PC-9 (cell line): ENCODE results near the gene AKAP13. TPM values are rescaled to one million over a fixed set of nuclear protein-coding genes. Genes with fewer than 3 reads are reported as not detected.

ENCODE experiments used
- BruUV-seq: library from RNA; stranded (reverse); fragments of 400-500 nt; replicated peaks from 2 replicates; lab custom pipeline; 2021; lab: Mats Ljungman, UMichigan
- CTCF ChIA-PET: fragments of 300-600 bp; sonication (Branson Sonifier 250); formaldehyde crosslinking; loops from one replicate; lab custom pipeline; 2022; ENCODE audit warnings: antibody characterized with exemption; lab: Charles Lee
- POLR2A ChIA-PET: fragments of 300-600 bp; sonication (Branson Sonifier 250); formaldehyde crosslinking; loops from one replicate; lab custom pipeline; 2022; ENCODE audit warnings: antibody characterized with exemption; ENCODE audit not compliant: unreplicated experiment; lab: Charles Lee
- DNase-seq, 2 experiments: peaks; one replicate each; pipeline versions ENCODE4 v3.0.0 to v3.0.0-alpha.2; 2015 to 2022; ENCODE audit warnings: mixed read lengths in 1 of 2
- H2AFZ ChIP-seq: fragments of 200-600 bp; sonication (generic); 2 replicates; pipeline ENCODE4 v1.8.1; 2017; ENCODE audit warnings: antibody characterized with exemption
- H3F3A ChIP-seq: fragments of 200-600 bp; sonication (generic); 2 replicates; pipeline ENCODE4 v1.8.1; 2017; ENCODE audit warnings: antibody characterized with exemption, mild to moderate bottlenecking, low read depth; ENCODE audit not compliant: insufficient read depth
- H3K27ac ChIP-seq: fragments of 200-600 bp; sonication (generic); 2 replicates; pipeline ENCODE4 v1.6.1; 2016; ENCODE audit warnings: mixed run types
- H3K27me3 ChIP-seq: fragments of 200-600 bp; sonication (generic); 2 replicates; pipeline ENCODE4 v1.6.1; 2016; ENCODE audit warnings: low read depth, mixed run types; ENCODE audit not compliant: insufficient read depth
- H3K36me3 ChIP-seq: fragments of 200-600 bp; sonication (generic); 2 replicates; pipeline ENCODE4 v1.6.1; 2016; ENCODE audit warnings: low read depth, mixed run types
- H3K4me1 ChIP-seq: fragments of 200-600 bp; sonication (generic); replicated peaks from 2 replicates; pipeline ENCODE4 v1.6.1; 2016; ENCODE audit warnings: mixed run types; ENCODE audit not compliant: insufficient read depth
- H3K4me2 ChIP-seq: fragments of 200-600 bp; sonication (generic); 2 replicates; pipeline ENCODE4 v1.6.1; 2017; ENCODE audit warnings: mixed run types
- H3K4me3 ChIP-seq: fragments of 200-600 bp; sonication (generic); 2 replicates; pipeline ENCODE4 v1.6.1; 2016; ENCODE audit warnings: mixed run types
- H3K79me2 ChIP-seq: fragments of 200-600 bp; sonication (generic); 2 replicates; pipeline ENCODE4 v1.6.1; 2017; ENCODE audit warnings: low read depth, mixed run types
- H3K9me2 ChIP-seq: fragments of 200-600 bp; sonication (generic); 2 replicates; pipeline ENCODE4 v1.8.1; 2017; ENCODE audit warnings: mild to moderate bottlenecking; ENCODE audit not compliant: insufficient read depth
- H3K9me3 ChIP-seq: fragments of 200-600 bp; sonication (generic); 2 replicates; pipeline ENCODE4 v1.8.1; 2016; ENCODE audit warnings: low read depth; ENCODE audit not compliant: insufficient read depth
- H4K20me1 ChIP-seq: fragments of 200-600 bp; sonication (generic); 2 replicates; pipeline ENCODE4 v1.8.1; 2017; ENCODE audit not compliant: insufficient read depth
- EZH2 ChIP-seq: fragments of 200-600 bp; sonication (generic); IDR thresholded peaks from 2 replicates; pipeline ENCODE4 v1.8.0; 2017; ENCODE audit warnings: antibody characterized with exemption, low read depth
- intact Hi-C: fragments of 100-400 bp; cut with micrococcal nuclease; formaldehyde crosslinking; loops from one replicate; pipeline ENCODE4 v1.10.0; 2022; ENCODE audit not compliant: unreplicated experiment
- total RNA-seq: library from RNA; stranded (reverse); gene quantifications from 2 replicates; pipeline ENCODE4 v1.2.3, GENCODE V29; 2021
- TF ChIP-seq, protein P1 (sequence below): fragments of 200-600 bp; sonication (generic); conservative IDR thresholded peaks from 2 replicates; pipeline ENCODE4 v1.6.1; 2017; ENCODE audit warnings: mixed run types, antibody characterized with exemption, mild to moderate bottlenecking, moderate library complexity

AKAP13 gene
- total RNA-seq, 1 experiment from 2014 or later = 82.5 TPM

DNA sequence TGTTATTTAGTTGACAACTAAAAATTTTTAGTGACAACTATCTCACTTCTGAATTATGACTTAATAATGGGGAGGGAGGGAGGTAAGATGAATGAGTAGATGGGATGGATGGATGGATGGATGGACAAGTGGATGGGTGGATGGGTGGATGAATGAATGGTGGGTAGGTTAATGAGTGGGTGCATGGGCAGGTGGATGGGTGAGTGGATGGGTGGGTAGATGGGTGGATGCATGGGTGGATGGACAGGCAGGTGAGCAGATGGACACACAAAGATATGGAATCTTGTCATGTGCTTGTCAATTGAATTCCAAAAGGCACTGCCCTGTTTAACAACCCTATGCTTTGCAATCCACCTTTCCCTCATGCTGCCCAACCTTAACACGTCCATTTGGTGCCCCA lies 372.9 kb downstream of the AKAP13 start:
- H3K4me1 ChIP-seq = no peaks in the 10 kb centered on the region
- no peak overlapping the region for H3K4me3 ChIP-seq
- H3F3A ChIP-seq = no peaks in the 10 kb centered on the region
- ChIA-PET POLR2A (no interaction called here), CTCF (no interaction called here)
- H2AFZ ChIP-seq = no peak overlapping the region
- H3K4me2 ChIP-seq = no peak overlapping the region
- no peak for DNase-seq
- no peak for TF ChIP-seq EZH2
- TF ChIP-seq, protein P1, sequence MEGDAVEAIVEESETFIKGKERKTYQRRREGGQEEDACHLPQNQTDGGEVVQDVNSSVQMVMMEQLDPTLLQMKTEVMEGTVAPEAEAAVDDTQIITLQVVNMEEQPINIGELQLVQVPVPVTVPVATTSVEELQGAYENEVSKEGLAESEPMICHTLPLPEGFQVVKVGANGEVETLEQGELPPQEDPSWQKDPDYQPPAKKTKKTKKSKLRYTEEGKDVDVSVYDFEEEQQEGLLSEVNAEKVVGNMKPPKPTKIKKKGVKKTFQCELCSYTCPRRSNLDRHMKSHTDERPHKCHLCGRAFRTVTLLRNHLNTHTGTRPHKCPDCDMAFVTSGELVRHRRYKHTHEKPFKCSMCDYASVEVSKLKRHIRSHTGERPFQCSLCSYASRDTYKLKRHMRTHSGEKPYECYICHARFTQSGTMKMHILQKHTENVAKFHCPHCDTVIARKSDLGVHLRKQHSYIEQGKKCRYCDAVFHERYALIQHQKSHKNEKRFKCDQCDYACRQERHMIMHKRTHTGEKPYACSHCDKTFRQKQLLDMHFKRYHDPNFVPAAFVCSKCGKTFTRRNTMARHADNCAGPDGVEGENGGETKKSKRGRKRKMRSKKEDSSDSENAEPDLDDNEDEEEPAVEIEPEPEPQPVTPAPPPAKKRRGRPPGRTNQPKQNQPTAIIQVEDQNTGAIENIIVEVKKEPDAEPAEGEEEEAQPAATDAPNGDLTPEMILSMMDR = no peak
- BruUV-seq = no TSS peak
- H4K20me1 ChIP-seq = no peaks in the 10 kb centered on the region
- no peaks in the 10 kb centered on the region for H3K9me2 ChIP-seq
- no peak overlapping the region for H3K27ac ChIP-seq
- H3K27me3 ChIP-seq = no peaks in the 10 kb centered on the region
- intact Hi-C loops = no loop called here
- H3K36me3 ChIP-seq = no peaks in the 10 kb centered on the region
- H3K79me2 ChIP-seq = no peaks in the 10 kb centered on the region
- no peaks in the 10 kb centered on the region for H3K9me3 ChIP-seq

DNA sequence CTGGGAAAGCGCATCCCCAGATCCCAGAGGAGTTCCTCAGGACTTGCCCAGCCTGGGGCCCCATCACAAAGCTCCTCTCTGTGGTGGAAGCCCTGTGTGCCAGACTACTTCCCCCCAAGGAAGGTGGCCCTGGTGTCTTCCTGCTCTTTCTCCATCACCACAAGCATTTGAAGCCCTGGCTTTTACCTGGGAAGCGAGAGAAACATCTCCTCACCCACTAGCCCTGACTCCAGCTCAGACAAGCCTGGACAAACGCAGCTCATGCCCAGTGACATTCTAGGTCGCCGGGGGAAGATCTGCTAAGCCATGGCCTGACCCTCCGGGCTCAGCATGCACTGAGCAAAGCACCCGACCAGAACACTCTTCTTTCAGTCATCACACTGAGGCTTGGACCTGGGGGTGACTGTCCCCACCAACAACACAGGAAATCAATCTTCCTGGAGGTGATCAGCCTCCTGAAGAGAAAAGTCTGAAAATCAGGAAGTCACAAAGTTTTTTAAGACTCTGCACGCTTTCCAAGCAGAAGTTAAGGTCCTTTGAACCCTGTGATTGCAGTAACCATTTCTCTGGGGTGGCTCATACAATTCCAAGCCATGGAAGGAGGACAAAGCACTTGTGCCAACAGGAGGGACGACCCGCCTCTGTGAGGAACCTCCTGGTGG lies 373.5 kb downstream of the AKAP13 start:
- Histone ChIP-seq H3K79me2 (no peaks in the 10 kb centered on the region), H3K9me2 (no peaks in the 10 kb centered on the region), H2AFZ (no peak overlapping the region), H3K9me3 (no peaks in the 10 kb centered on the region), H3K27ac (no peak overlapping the region), H3K36me3 (no peaks in the 10 kb centered on the region), H3K27me3 (no peaks in the 10 kb centered on the region), H4K20me1 (no peaks in the 10 kb centered on the region), H3K4me3 (no peak overlapping the region), H3K4me2 (no peak overlapping the region), H3F3A (no peaks in the 10 kb centered on the region), H3K4me1 (no peaks in the 10 kb centered on the region)
- BruUV-seq = no TSS peak
- POLR2A ChIA-PET = no interaction called here
- TF ChIP-seq EZH2 = no peak
- TF ChIP-seq, protein P1 = no peak
- CTCF ChIA-PET = no interaction called here
- intact Hi-C loops = no loop called here
- no peak for DNase-seq

DNA sequence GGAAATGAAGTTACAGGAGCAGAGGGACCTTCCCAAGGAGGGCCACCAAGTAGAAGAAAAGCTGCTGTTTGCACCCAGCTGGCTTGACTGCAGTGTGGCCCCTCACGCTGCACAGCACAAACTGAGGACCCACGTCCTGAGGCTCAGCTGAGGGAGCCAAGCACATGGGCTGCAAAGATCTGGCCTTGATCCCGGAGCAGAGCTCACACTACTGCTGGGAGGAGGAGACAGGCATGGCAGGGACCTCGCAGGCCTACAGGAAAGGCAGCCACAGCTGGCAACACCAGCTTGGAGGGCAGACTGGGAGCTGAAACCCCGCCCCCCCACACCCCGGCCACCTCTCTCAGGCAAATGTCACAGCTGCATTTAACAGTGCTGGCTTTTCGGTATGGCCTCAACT lies 374.6 kb downstream of the AKAP13 start:
- Histone ChIP-seq H2AFZ (no peak overlapping the region), H3K4me1 (no peaks in the 10 kb centered on the region), H3K36me3 (no peaks in the 10 kb centered on the region), H3K9me3 (no peaks in the 10 kb centered on the region), H4K20me1 (no peaks in the 10 kb centered on the region), H3K4me2 (no peak overlapping the region), H3K9me2 (no peaks in the 10 kb centered on the region), H3F3A (no peaks in the 10 kb centered on the region), H3K4me3 (no peak overlapping the region), H3K79me2 (no peaks in the 10 kb centered on the region), H3K27me3 (no peaks in the 10 kb centered on the region), H3K27ac (no peak overlapping the region)
- intact Hi-C loops = no loop called here
- TF ChIP-seq, protein P1 = no peak
- no peak for TF ChIP-seq EZH2
- no TSS peak for BruUV-seq
- ChIA-PET CTCF (no interaction called here), POLR2A (no interaction called here)
- DNase-seq = no peak
